OCI-LY7 (cell line): ENCODE measurements around the gene HOXB6.

Experiments used
- EZH2phosphoT487 ChIP-seq: fragments of 200-600 bp; sonication (generic); IDR thresholded peaks from 2 replicates; pipeline ENCODE4 v1.6.1; 2018; ENCODE audit warnings: low read depth, borderline replicate concordance, mild to moderate bottlenecking, mixed run types, antibody characterized with exemption, low read length, moderate library complexity, mixed read lengths
- TF ChIP-seq, protein P1 (sequence below): fragments of 200-600 bp; sonication (generic); conservative IDR thresholded peaks from 2 replicates; pipeline ENCODE4 v1.5.1; 2014; ENCODE audit warnings: mild to moderate bottlenecking, antibody characterized with exemption, low read length, moderate library complexity, mixed read lengths

DNA sequence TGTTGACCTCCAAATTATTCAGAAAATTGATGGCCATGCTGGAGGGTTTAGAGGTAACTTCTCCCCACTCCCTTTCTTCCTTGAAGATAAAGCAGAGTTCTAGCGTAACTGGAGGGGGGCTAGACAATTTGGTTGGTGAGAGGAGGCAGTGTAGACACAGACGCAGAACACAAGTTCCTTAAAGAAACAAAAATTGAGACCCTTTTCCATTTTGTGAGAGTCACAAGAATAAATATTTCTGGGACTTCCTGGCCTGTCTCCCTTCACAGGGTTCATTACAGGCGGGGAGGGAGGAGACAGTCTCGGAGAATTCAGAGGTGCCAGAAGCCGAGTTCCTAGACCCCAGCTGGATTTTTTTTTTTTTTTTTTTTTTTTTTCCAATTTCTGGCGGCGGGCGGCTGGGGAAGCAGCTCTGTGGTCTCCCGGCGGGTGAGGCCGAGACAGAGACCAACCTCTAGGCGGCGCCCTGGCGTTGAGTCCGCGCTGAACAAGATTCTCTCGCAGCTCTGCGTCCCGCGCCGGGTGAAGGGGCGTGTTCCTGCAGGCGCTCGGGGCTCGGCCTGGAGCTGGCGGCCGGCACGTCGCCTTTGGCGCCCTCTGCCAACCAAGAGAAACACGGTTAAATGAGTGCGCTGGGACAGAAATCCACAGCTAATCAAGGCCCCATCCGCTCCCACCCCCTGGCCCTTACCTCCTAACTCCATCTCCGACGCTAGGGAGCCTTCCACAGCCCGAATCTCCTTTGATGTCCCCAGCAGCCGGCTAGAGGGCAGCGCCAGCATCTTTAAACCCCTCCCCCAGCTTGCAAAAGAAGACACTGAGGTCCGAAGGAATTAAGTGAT is 31.6 kb upstream of the HOXB6 start:
- TF ChIP-seq, protein P1, sequence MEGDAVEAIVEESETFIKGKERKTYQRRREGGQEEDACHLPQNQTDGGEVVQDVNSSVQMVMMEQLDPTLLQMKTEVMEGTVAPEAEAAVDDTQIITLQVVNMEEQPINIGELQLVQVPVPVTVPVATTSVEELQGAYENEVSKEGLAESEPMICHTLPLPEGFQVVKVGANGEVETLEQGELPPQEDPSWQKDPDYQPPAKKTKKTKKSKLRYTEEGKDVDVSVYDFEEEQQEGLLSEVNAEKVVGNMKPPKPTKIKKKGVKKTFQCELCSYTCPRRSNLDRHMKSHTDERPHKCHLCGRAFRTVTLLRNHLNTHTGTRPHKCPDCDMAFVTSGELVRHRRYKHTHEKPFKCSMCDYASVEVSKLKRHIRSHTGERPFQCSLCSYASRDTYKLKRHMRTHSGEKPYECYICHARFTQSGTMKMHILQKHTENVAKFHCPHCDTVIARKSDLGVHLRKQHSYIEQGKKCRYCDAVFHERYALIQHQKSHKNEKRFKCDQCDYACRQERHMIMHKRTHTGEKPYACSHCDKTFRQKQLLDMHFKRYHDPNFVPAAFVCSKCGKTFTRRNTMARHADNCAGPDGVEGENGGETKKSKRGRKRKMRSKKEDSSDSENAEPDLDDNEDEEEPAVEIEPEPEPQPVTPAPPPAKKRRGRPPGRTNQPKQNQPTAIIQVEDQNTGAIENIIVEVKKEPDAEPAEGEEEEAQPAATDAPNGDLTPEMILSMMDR: peak; percentile 82
- TF ChIP-seq EZH2phosphoT487: no peak
